GM23338 (cell line): ENCODE results near the gene COQ3.

Source experiments
- EZH2 ChIP-seq: fragments of 200-600 bp; sonication (generic); IDR thresholded peaks from one replicate; pipeline ENCODE4 v1.8.0; 2017; ENCODE audit warnings: antibody characterized with exemption, mild to moderate bottlenecking, low read depth; ENCODE audit not compliant: unreplicated experiment
- EZH2phosphoT487 ChIP-seq: fragments of 200-600 bp; sonication (generic); IDR thresholded peaks from one replicate; pipeline ENCODE4 v1.8.1; 2018; ENCODE audit warnings: antibody characterized with exemption; ENCODE audit not compliant: unreplicated experiment
- JUNB ChIP-seq: IDR thresholded peaks from one replicate; pipeline ENCODE4 v1.6.1; 2016; ENCODE audit warnings: antibody characterized with exemption; ENCODE audit not compliant: unreplicated experiment
- POLR2AphosphoS5 ChIP-seq: IDR thresholded peaks from 2 replicates; pipeline ENCODE4 v1.6.1; 2016; ENCODE audit warnings: antibody characterized with exemption, low read depth
- STAT1 ChIP-seq: IDR thresholded peaks from one replicate; pipeline ENCODE4 v1.6.1; 2016; ENCODE audit warnings: antibody characterized with exemption; ENCODE audit not compliant: unreplicated experiment
- ZNF114 ChIP-seq: fragments of 250-450 bp; sonication (Bioruptor Pico); IDR thresholded peaks from 2 replicates; pipeline ENCODE4 v1.5.0; 2020; ENCODE audit warnings: mild to moderate bottlenecking, moderate library complexity
- TF ChIP-seq, protein P1 (sequence below), 2 experiments: fragments of 200-600 bp in 1 of 2; sonication (generic) in 1 of 2; conservative IDR thresholded peaks; 2 replicates each; pipeline versions ENCODE4 v1.5.1 to v1.6.1; 2016 to 2017; ENCODE audit warnings: antibody characterized with exemption in 2 of 2, low read depth in 2 of 2, mild to moderate bottlenecking in 2 of 2, moderate library complexity in 1 of 2
- TF ChIP-seq, protein P2 (sequence below): IDR thresholded peaks from one replicate; pipeline ENCODE4 v1.6.1; 2018; ENCODE audit warnings: antibody characterized with exemption; ENCODE audit not compliant: unreplicated experiment

DNA sequence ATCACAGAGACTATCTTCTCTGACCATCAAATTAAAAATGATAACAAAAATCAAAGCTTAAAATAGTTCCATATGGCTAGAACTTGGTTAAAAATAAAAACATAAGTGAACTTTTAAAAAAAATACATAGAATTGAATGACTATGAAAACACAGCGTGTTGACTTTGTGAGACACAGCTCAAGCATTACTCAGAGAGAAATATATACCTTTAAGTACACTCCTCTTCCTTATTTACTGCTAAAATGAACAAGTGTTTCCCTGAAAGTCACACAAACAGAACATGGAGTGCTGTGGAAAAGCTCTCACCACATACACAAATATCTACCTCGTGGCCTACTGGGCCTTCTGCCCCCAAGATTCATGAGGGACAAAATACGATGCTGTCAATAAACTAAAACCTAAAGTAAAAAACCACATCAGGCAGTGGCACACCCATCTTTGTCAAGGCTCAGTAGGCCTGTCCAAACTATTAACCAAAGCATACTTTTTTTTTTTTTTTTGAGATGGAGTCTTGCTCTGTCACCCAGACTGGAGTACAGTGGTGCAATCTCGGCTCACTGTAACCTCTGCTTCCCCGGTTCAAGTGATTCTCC lies 52.0 kb downstream of the COQ3 start:
- TF ChIP-seq EZH2 (no peak), POLR2AphosphoS5 (no peak), EZH2phosphoT487 (no peak), ZNF114 (CRISPR knock-in tag) (no peak), JUNB (no peak), STAT1 (no peak)
- TF ChIP-seq, protein P1, sequence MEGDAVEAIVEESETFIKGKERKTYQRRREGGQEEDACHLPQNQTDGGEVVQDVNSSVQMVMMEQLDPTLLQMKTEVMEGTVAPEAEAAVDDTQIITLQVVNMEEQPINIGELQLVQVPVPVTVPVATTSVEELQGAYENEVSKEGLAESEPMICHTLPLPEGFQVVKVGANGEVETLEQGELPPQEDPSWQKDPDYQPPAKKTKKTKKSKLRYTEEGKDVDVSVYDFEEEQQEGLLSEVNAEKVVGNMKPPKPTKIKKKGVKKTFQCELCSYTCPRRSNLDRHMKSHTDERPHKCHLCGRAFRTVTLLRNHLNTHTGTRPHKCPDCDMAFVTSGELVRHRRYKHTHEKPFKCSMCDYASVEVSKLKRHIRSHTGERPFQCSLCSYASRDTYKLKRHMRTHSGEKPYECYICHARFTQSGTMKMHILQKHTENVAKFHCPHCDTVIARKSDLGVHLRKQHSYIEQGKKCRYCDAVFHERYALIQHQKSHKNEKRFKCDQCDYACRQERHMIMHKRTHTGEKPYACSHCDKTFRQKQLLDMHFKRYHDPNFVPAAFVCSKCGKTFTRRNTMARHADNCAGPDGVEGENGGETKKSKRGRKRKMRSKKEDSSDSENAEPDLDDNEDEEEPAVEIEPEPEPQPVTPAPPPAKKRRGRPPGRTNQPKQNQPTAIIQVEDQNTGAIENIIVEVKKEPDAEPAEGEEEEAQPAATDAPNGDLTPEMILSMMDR (conservative IDR thresholded peaks at IDR 0.05; ENCODE audit: low read depth in 2 of 2), result no peak
- TF ChIP-seq, protein P2, sequence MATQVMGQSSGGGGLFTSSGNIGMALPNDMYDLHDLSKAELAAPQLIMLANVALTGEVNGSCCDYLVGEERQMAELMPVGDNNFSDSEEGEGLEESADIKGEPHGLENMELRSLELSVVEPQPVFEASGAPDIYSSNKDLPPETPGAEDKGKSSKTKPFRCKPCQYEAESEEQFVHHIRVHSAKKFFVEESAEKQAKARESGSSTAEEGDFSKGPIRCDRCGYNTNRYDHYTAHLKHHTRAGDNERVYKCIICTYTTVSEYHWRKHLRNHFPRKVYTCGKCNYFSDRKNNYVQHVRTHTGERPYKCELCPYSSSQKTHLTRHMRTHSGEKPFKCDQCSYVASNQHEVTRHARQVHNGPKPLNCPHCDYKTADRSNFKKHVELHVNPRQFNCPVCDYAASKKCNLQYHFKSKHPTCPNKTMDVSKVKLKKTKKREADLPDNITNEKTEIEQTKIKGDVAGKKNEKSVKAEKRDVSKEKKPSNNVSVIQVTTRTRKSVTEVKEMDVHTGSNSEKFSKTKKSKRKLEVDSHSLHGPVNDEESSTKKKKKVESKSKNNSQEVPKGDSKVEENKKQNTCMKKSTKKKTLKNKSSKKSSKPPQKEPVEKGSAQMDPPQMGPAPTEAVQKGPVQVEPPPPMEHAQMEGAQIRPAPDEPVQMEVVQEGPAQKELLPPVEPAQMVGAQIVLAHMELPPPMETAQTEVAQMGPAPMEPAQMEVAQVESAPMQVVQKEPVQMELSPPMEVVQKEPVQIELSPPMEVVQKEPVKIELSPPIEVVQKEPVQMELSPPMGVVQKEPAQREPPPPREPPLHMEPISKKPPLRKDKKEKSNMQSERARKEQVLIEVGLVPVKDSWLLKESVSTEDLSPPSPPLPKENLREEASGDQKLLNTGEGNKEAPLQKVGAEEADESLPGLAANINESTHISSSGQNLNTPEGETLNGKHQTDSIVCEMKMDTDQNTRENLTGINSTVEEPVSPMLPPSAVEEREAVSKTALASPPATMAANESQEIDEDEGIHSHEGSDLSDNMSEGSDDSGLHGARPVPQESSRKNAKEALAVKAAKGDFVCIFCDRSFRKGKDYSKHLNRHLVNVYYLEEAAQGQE, result no peak
